ENCODE results near the gene SENP1.

GRCh38 chr12:48053883-48054282 is 52.0 kb downstream of the SENP1 start:
- TF ChIP-seq CTCF (conservative IDR thresholded peaks at IDR 0.05) (no peak), ZFX (IDR thresholded peaks at IDR 0.05) (no peak)
